ENCODE measurements around the gene CCND3. TPM values are rescaled to one million over a fixed set of nuclear protein-coding genes. Genes with fewer than 3 reads are reported as not detected.
A peak's percentile ranks its signal among the peaks of the same experiment; 100 is the strongest.

The CCND3 gene
- total RNA-seq, 1 donor from 2014 or later = 182 TPM

GRCh38 chr6:41887331-41887751 is 54.3 kb downstream of the CCND3 start:
- Histone ChIP-seq H3K4me1 (no peaks in the 10 kb centered on the region), H3K27ac (no peak overlapping the region), H3K9me3 (no peaks in the 10 kb centered on the region), H3K36me3 (no peaks in the 10 kb centered on the region), H3K4me3 (no peak overlapping the region), H3K27me3 (ENCODE audit: low read depth) (no peaks in the 10 kb centered on the region)
- TF ChIP-seq CTCF (IDR thresholded peaks at IDR 0.05) = no peak
- no peak for ATAC-seq
- intact Hi-C loops (cut with DNase I) = no loop called here
- no peak for DNase-seq

- DNase-seq = no peak
- H3K9me3 ChIP-seq = no peaks in the 10 kb centered on the region
- TF ChIP-seq CTCF (IDR thresholded peaks at IDR 0.05) = no peak
- no peak for ATAC-seq
- intact Hi-C loops (cut with DNase I) = no loop called here
- H3K4me3 ChIP-seq = no peak overlapping the region
- H3K27me3 ChIP-seq (ENCODE audit: low read depth) = no peaks in the 10 kb centered on the region
- no peaks in the 10 kb centered on the region for H3K36me3 ChIP-seq
- H3K4me1 ChIP-seq = no peaks in the 10 kb centered on the region
- no peak overlapping the region for H3K27ac ChIP-seq
Measured at GRCh38 chr6:41885930-41886329, 55.7 kb downstream of the CCND3 start.

DNA sequence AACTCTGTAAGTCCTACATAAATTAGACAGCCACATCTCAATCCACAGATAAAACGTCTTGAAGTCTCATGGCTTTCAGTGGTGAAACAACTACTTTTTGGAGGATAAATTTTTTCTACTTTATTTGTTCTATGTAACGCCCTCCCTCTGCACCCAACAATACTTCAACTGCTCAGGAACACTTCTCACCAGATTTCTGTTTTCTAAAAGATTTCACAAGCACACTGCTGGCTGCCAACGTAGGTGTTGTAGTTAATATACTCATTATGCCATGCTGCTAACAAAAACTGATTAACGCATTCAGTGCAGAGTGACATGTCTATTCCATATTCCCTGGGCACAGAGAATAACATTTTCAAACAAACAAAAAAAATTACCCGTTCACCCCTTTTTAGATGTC is 56.7 kb downstream of the CCND3 start:
- H3K27ac ChIP-seq = no peak overlapping the region
- TF ChIP-seq CTCF (IDR thresholded peaks at IDR 0.05) = no peak
- H3K27me3 ChIP-seq (ENCODE audit: low read depth) = no peaks in the 10 kb centered on the region
- intact Hi-C loops (cut with DNase I) = no loop called here
- no peaks in the 10 kb centered on the region for H3K4me1 ChIP-seq
- H3K36me3 ChIP-seq = no peaks in the 10 kb centered on the region
- no peak overlapping the region for H3K4me3 ChIP-seq
- H3K9me3 ChIP-seq = no peaks in the 10 kb centered on the region
- ATAC-seq (peak; percentile 42 to 89), DNase-seq (no peak)

Other genes with a start within 250 kb of the CCND3 start
- gene TFEB, start 206.2 kb downstream of the CCND3 start, total RNA-seq = 36.5 TPM
- gene PGC, start 194.4 kb downstream of the CCND3 start, total RNA-seq = 947 TPM
- gene FRS3, start 161.9 kb downstream of the CCND3 start, total RNA-seq = 5.9 TPM
- gene PRICKLE4, start 161.0 kb downstream of the CCND3 start, total RNA-seq = 12.1 TPM
- 134 TPM for gene TOMM6, start 154.1 kb downstream of the CCND3 start, total RNA-seq
- 3.9 TPM for gene USP49, start 46.4 kb downstream of the CCND3 start, total RNA-seq
- 12.6 TPM for gene MED20, start 20.7 kb downstream of the CCND3 start, total RNA-seq
- gene BYSL, start 20.3 kb downstream of the CCND3 start, total RNA-seq = 8.9 TPM
- 35.1 TPM for gene TAF8, start 108.7 kb upstream of the CCND3 start, total RNA-seq
- gene C6orf132, start 200.8 kb upstream of the CCND3 start, total RNA-seq = 13.5 TPM
- not detected for gene GUCA1A, start 231.6 kb upstream of the CCND3 start, total RNA-seq

Measured in lower lobe of right lung (tissue), 2 donors.